ENCODE data around the gene TRIP10.

Gene TRIP10

DNA sequence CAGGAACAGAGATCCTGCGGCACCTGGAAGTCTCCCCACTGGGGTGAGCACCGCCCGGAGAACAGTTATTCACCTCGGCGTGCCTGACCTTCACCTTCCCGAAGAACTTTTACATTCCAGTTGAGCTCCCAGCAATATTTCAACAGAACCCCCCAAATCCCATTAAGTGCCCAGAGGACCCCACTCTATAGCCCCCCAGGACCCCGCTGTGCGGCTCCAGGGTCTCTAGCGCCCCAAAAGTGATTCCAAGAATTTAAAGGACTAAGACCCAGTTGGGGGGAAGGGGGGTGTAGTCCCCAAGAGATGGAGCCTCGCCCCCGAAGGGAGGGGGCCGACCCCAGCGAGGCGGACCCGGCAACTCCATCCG lies 2.6 kb upstream of the TRIP10 start:
- TF ChIP-seq, protein P1, sequence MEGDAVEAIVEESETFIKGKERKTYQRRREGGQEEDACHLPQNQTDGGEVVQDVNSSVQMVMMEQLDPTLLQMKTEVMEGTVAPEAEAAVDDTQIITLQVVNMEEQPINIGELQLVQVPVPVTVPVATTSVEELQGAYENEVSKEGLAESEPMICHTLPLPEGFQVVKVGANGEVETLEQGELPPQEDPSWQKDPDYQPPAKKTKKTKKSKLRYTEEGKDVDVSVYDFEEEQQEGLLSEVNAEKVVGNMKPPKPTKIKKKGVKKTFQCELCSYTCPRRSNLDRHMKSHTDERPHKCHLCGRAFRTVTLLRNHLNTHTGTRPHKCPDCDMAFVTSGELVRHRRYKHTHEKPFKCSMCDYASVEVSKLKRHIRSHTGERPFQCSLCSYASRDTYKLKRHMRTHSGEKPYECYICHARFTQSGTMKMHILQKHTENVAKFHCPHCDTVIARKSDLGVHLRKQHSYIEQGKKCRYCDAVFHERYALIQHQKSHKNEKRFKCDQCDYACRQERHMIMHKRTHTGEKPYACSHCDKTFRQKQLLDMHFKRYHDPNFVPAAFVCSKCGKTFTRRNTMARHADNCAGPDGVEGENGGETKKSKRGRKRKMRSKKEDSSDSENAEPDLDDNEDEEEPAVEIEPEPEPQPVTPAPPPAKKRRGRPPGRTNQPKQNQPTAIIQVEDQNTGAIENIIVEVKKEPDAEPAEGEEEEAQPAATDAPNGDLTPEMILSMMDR (IDR thresholded peaks at IDR 0.05; ENCODE audit: control insufficient read depth, insufficient read depth, low read depth, low read length, missing control alignments), result no peak
- DNase-seq (ENCODE audit: low read depth), result no peak
- H3K4me3 ChIP-seq (ENCODE audit: control insufficient read depth, low read depth, low read length), result peak overlapping the region; percentile 94

DNA sequence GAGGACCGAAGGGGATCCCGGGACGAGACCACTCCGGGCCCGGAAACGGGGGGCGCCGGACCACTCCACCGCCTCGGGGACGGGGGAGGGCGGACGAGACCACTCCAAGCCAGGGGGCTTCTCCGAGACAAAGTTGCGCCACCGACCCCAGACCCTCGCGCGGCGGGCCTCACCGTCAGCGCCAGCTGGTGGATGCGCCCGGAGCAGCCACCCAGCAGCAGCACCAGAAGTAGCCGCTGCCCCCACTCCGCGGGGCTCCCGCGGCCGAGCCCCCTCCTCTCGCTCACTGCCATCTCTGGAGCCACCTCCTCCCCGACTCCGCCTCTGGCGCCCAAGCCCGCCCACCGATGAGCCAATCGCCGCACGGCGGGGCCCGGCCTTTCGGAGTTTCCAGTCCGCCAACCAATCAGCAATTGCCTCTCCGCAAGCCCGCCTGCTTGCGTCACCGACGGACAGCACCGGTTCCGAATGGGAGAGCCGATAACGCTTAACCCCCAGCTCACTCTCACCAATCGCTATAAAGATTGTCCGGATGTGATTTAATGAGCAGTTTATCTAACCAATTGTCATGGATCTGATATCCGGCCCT lies 2.1 kb upstream of the TRIP10 start, which contains the start of gene GPR108:
GPR108 (minus strand) TSS at position 297 of the 589 bp plus-strand sequence; CDS start at position 293, 4 bp downstream.
- TF ChIP-seq, protein P1 (IDR thresholded peaks at IDR 0.05; ENCODE audit: control insufficient read depth, insufficient read depth, low read depth, low read length, missing control alignments), result no peak
- peak within 1 kb of the TSS; percentile 94 for H3K4me3 ChIP-seq (ENCODE audit: control insufficient read depth, low read depth, low read length)
- peak; percentile 100 for DNase-seq (ENCODE audit: low read depth)

DNA sequence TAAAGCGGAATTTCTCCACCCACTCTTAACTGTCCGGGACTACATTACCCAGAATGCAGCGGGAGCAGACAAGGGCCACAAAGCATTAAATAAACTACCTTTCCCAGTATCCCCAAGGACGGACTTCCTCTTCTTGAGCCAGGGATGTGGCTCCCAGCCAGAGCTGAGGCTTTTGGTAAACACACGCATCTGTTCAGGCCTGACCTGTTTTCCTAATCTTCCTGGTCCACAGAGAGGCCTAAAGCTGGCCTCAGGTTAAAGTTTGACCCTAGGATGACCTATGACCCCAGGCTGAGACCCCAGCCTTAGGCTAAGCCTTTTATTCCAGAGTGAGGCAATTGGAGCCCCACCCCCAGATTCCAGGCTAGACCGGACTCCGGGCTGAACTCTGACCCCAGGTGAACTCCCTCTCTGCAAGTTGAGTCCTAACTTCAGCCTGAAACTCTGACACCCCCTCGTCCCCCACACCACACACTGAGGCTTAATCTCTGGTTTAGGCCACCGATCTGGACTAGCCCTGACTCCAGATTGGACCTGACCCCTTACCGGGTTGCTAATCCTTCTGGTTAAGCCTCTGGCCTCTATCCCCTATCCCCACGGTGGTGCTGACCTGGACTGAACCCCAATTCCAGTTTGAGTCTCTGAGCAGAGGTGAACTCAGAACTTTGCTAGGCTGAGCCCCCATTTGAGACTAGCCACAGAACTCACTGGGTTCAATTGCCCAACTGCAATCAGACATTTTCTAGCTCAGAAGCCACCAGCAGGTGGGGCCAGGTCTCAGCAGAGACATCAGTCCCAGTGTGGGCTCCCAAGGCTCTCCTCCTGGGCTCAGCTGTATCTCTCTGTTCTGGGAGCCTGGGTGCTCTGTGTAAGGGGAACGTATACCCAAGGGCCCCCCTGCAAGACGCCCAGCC lies 1.4 kb upstream of the TRIP10 start:
- peak; percentile 42 for DNase-seq (ENCODE audit: low read depth)

DNA sequence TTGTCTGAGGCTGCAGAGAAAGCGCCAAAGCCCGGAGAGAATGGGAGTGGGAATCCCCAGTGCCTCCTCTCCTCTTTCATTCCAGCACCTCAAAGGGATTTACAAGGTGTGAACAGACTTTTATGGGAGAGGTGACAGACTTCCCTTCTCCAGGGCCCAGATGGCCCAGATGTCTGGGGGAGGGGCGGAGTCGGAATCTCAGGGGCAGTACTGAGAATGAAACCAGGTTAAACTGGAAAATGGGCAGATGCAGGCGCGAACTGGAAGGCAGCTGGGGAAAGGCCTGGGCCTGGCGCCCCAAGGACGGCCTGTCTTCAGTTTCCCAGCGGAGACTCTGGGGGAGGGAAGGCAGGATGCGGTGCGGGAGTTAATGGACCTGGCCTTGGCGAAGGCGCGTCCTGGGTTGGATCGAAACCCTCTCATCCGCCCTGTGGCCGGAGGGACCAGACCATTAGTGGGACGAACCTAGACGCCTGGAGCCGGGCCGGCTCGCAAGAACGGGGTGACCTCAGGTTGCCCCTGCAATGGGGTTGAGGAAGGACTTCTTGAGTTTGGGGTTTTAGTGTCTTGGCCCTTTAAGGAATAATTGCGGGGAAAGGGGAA lies 592 bp upstream of the TRIP10 start:
- no peak for DNase-seq (ENCODE audit: low read depth)
- H3K4me3 ChIP-seq (ENCODE audit: control insufficient read depth, low read depth, low read length), result peak overlapping the region; percentile 40
- TF ChIP-seq, protein P1 (IDR thresholded peaks at IDR 0.05; ENCODE audit: control insufficient read depth, insufficient read depth, low read depth, low read length, missing control alignments), result no peak

More for the DNA sequence above, 1.4 kb upstream of the TRIP10 start:
- TF ChIP-seq, protein P1 (IDR thresholded peaks at IDR 0.05; ENCODE audit: control insufficient read depth, insufficient read depth, low read depth, low read length, missing control alignments), result peak; percentile 78
- H3K4me3 ChIP-seq (ENCODE audit: control insufficient read depth, low read depth, low read length), result no peak overlapping the region

DNA sequence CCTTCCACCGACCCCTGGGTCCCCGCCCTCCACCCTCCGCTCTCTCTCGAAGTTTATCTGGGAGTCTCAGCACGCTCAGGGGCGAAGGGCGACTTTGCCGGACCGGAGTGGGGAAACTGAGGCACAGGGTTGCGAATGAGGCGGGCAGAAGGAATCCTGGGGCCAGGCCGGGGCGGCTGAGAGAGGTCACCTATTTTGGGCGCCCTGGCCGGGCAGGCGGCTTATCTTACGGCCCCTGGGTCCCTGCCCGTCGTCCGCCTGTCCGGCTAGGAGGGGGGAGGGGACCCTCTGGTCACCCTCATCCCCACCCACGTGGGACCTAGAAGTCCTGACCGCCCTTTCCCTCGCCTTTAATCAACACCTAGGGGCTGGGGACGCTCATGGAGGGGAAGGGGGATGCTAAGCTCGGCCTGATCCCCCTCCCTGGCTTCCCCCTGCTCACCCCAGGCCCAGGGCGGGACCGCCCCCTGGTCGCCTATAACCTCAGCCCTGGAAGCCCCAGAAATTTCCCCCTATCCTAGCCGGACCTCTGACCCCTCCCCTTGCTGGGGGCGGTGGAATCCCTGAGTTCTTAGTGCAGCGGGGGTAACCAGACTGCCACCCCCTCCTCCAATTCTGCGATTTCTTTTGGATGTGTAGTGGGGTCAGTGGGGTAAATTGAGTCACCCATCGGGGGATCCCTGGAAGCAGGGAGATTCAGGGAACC lies 556 bp downstream of the TRIP10 start:
- TF ChIP-seq, protein P1 (IDR thresholded peaks at IDR 0.05; ENCODE audit: control insufficient read depth, insufficient read depth, low read depth, low read length, missing control alignments), result no peak
- peak overlapping the region; percentile 69 for H3K4me3 ChIP-seq (ENCODE audit: control insufficient read depth, low read depth, low read length)
- DNase-seq (ENCODE audit: low read depth), result no peak
